ENCODE data around the gene CAPN8. TPM values are rescaled to one million over a fixed set of nuclear protein-coding genes. Genes with fewer than 3 reads are reported as not detected.

The CAPN8 gene
- total RNA-seq, 4 donors from 2014 or later = 0.20 to 0.79 (median 0.40) TPM; not detected in 1

DNA sequence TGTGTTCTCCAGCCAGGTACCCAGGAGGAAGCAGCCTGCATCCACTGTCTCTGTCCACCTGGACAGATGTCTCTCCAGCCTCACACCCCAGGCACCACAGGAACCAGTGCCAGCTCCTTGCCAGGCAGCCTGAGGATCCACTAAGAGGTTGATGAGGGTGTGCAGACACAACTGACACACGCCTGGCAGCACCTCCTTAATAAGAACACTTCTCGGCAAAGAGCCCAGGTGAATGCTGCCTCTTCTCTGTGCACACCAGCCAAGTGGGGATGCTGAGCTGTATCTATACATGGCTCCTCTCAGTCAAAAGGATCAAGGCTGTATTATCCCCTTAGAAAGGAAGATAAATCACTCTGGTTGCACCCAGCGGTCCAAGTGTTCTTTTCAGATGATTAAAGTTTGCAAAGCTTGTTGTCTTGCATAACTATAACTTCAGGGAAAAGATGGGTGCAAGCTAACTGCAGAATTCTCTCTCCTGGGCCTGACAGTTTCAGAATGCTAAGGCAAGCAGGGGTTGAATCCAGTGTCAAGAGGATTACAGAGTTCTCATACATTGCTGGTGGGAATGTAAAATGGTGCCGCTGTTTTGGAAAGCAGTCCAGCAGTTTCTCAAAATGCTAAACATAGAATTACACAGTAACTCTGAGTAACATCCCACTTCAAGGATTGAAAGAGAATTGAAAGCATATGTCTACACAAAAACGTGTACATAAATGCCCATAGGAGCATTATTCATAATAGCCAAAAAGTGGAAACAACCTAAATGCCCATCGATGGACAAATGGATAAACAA, 3.7 kb upstream of the CAPN8 start:
- peak in 1 of 2 donors; percentile 16 for DNase-seq
- TF ChIP-seq, protein P1, sequence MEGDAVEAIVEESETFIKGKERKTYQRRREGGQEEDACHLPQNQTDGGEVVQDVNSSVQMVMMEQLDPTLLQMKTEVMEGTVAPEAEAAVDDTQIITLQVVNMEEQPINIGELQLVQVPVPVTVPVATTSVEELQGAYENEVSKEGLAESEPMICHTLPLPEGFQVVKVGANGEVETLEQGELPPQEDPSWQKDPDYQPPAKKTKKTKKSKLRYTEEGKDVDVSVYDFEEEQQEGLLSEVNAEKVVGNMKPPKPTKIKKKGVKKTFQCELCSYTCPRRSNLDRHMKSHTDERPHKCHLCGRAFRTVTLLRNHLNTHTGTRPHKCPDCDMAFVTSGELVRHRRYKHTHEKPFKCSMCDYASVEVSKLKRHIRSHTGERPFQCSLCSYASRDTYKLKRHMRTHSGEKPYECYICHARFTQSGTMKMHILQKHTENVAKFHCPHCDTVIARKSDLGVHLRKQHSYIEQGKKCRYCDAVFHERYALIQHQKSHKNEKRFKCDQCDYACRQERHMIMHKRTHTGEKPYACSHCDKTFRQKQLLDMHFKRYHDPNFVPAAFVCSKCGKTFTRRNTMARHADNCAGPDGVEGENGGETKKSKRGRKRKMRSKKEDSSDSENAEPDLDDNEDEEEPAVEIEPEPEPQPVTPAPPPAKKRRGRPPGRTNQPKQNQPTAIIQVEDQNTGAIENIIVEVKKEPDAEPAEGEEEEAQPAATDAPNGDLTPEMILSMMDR (IDR thresholded peaks at IDR 0.05) = no peak
- no peak for TF ChIP-seq POLR2A (IDR thresholded peaks at IDR 0.05)
- H3K36me3 ChIP-seq = no peaks in the 10 kb centered on the region
- H3K27ac ChIP-seq = no peak overlapping the region
- H3K27me3 ChIP-seq = no peaks in the 10 kb centered on the region
- no peak overlapping the region for H3K4me3 ChIP-seq (replicated peaks in 1 of 3)
- H3K4me1 ChIP-seq = no peaks in the 10 kb centered on the region
- H3K9me3 ChIP-seq = no peaks in the 10 kb centered on the region
- 64 to 72% methylated on average over 6 of the region's 6 CpGs for WGBS, 2 donors
- intact Hi-C loops (cut with DNase I) = no loop called here

DNA sequence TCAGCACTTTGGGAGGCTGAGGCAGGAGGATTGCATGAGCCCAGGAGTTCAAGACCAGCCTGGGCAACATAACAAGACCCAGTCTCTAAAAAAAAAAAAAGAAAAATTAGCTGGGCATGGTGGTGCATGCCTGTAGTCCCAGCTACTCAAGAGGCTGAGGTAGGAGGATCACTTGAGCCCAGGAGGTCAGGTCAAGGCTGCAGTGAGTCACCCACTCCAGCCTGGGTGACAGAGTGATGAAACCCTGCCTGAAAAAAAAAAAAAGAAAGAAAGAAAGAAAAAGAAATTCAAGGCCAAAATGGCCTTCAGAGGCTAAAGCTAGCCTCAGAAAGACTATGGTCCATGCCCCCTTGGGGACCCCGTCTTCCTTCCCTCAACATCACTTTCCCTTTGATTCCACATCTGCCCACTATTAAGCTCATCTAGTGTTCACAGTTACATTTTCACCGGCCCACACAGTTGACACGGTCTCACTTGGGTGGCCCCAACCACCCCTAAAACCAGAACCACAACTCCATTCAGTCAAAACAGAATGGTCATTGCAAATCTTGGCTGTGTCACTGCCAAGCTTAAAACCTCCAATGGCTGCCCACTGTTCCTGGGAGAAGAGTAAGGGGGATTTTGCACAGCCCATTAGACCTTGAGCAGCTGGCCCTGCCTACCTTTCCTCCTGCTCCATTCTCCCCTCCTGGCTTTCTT, 2.1 kb upstream of the CAPN8 start:
- DNase-seq = no peak
- Histone ChIP-seq H3K27ac (no peak overlapping the region), H3K4me3 (replicated peaks in 1 of 3) (no peak overlapping the region), H3K27me3 (no peaks in the 10 kb centered on the region), H3K36me3 (no peaks in the 10 kb centered on the region), H3K4me1 (no peaks in the 10 kb centered on the region), H3K9me3 (no peaks in the 10 kb centered on the region)
- TF ChIP-seq POLR2A (IDR thresholded peaks at IDR 0.05) = no peak
- TF ChIP-seq, protein P1 (IDR thresholded peaks at IDR 0.05) = no peak
- intact Hi-C loops (cut with DNase I) = no loop called here
- WGBS, 2 donors = 66 to 68% methylated on average over 3 of the region's 3 CpGs

DNA sequence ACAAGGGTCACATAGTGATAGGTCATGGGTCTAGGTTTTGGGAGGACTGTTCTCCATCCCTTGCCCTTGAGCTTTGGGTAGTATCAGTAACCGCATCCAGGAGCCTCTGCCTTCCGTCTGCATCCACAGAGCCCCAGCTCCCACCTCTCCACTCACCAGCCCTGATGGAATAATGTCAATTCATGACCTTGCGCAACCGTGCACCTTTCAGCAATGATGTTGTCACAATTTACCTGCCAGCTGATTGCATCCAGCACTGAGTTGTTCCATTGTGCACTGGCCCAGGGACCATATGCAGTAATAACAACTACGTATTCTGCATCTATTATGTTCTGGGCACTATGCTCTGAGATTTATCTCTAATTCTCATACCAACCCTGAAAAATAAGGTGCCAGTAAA, 1.4 kb downstream of the CAPN8 start:
- H3K36me3 ChIP-seq = no peaks in the 10 kb centered on the region
- H3K27me3 ChIP-seq = no peaks in the 10 kb centered on the region
- DNase-seq = no peak
- no peak overlapping the region for H3K27ac ChIP-seq
- TF ChIP-seq POLR2A (IDR thresholded peaks at IDR 0.05) = no peak
- TF ChIP-seq, protein P1 (IDR thresholded peaks at IDR 0.05) = no peak
- intact Hi-C loops (cut with DNase I) = no loop called here
- WGBS, 2 donors = 74 to 79% methylated on average over 5 of the region's 5 CpGs
- no peak overlapping the region for H3K4me3 ChIP-seq (replicated peaks in 1 of 3)
- no peaks in the 10 kb centered on the region for H3K4me1 ChIP-seq
- H3K9me3 ChIP-seq = no peaks in the 10 kb centered on the region

DNA sequence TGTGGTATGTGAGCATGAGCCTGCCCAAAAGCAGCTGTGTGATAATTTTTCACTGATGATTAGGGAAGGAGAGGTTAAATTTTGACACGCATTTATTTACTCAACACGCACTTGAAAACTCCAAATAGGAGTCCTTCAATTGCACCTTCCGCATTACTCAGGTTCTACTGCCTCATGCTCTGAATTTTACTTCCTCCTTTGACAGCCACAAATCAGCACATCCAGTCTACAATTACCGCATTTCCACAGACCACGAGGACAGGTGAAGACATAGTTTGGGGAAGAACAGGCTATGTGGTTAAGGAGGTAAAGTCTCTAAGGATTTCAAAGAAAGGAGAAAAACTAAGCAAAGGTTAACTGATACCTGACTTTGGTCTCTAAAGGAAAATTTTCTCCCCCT, 2.6 kb downstream of the CAPN8 start:
- intact Hi-C loops (cut with DNase I) = no loop called here
- 56 to 63% methylated on average over 5 of the region's 5 CpGs for WGBS, 2 donors
- DNase-seq = no peak
- Histone ChIP-seq H3K4me1 (no peaks in the 10 kb centered on the region), H3K27ac (no peak overlapping the region), H3K4me3 (replicated peaks in 1 of 3) (no peak overlapping the region), H3K9me3 (no peaks in the 10 kb centered on the region), H3K27me3 (no peaks in the 10 kb centered on the region), H3K36me3 (no peaks in the 10 kb centered on the region)
- no peak for TF ChIP-seq POLR2A (IDR thresholded peaks at IDR 0.05)
- TF ChIP-seq, protein P1 (IDR thresholded peaks at IDR 0.05) = no peak

DNA sequence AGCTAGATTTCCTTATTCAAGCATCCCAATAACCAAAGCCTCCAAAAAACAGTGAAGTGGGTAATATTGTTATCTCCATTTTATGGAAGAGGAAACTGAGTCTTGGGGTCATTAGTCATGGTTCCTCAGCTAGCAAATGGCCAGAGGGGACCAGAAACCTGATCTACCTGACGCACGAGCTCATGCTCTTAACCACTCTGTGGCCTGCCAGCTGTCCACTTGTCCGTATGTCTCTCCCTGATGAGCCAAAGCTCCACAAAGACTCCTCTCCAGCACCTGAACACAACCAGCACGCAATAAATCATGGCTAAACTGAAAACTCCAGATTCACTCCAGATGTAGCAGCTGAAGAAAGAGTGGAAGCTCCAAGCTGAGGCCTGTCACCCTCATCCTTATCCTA, 5.8 kb downstream of the CAPN8 start:
- no peak for DNase-seq
- no peaks in the 10 kb centered on the region for H3K9me3 ChIP-seq
- intact Hi-C loops (cut with DNase I) = no loop called here
- H3K4me3 ChIP-seq (replicated peaks in 1 of 3) = no peak overlapping the region
- no peaks in the 10 kb centered on the region for H3K36me3 ChIP-seq
- H3K27me3 ChIP-seq = no peaks in the 10 kb centered on the region
- WGBS, 2 donors = 86 to 94% methylated on average over 4 of the region's 4 CpGs
- no peaks in the 10 kb centered on the region for H3K4me1 ChIP-seq
- TF ChIP-seq, protein P1 (IDR thresholded peaks at IDR 0.05) = no peak
- no peak for TF ChIP-seq POLR2A (IDR thresholded peaks at IDR 0.05)
- H3K27ac ChIP-seq = no peak overlapping the region

Data from thyroid gland (tissue), 4 donors.